GM12878 (cell line): ENCODE data around the gene NCF2. TPM values are rescaled to one million over a fixed set of nuclear protein-coding genes. Genes with fewer than 3 reads are reported as not detected.
A peak's percentile ranks its signal among the peaks of the same experiment; 100 is the strongest.

ENCODE experiments used
- BRCA1 ChIP-seq: IDR thresholded peaks from 2 replicates; pipeline ENCODE4 v1.6.1; 2011; ENCODE audit warnings: low read depth, low read length, improper control_type of control experiment
- CHD2 ChIP-seq: IDR thresholded peaks from 2 replicates; pipeline ENCODE4 v1.6.1; 2011; ENCODE audit warnings: low read depth, low read length, improper control_type of control experiment, borderline replicate concordance
- DPF2 ChIP-seq: fragments of 450-650 bp; IDR thresholded peaks from 2 replicates; pipeline ENCODE4 v1.6.1; 2017; ENCODE audit warnings: mild to moderate bottlenecking
- EP300 ChIP-seq, 2 experiments: fragments of 150-350 bp in 1 of 2; IDR thresholded peaks; 2 replicates each; pipeline ENCODE4 v1.6.1; 2011 to 2012; ENCODE audit warnings: low read depth in 2 of 2, low read length in 2 of 2, borderline replicate concordance in 1 of 2, improper control_type of control experiment in 1 of 2, inconsistent platforms in 1 of 2; ENCODE audit not compliant: control insufficient read depth in 1 of 2
- HDGF ChIP-seq: fragments of 450-650 bp; IDR thresholded peaks from 2 replicates; pipeline ENCODE4 v1.6.1; 2016; ENCODE audit warnings: antibody characterized with exemption
- IRF5 ChIP-seq: fragments of 450-650 bp; IDR thresholded peaks from 2 replicates; pipeline ENCODE4 v1.6.1; 2017; ENCODE audit warnings: borderline replicate concordance
- KLF5 ChIP-seq: fragments of 450-650 bp; IDR thresholded peaks from 2 replicates; pipeline ENCODE4 v1.6.1; 2014; ENCODE audit warnings: mild to moderate bottlenecking; ENCODE audit not compliant: partially characterized antibody
- LARP7 ChIP-seq: fragments of 450-650 bp; IDR thresholded peaks from 2 replicates; pipeline ENCODE4 v1.6.1; 2017; ENCODE audit warnings: mild to moderate bottlenecking
- MEF2B ChIP-seq: fragments of 450-650 bp; IDR thresholded peaks from 2 replicates; pipeline ENCODE4 v1.6.1; 2018; ENCODE audit warnings: mild to moderate bottlenecking, moderate library complexity; ENCODE audit not compliant: partially characterized antibody, poor library complexity, severe bottlenecking
- MTA3 ChIP-seq: IDR thresholded peaks from 2 replicates; pipeline ENCODE4 v1.6.1; 2012; ENCODE audit warnings: low read length, inconsistent platforms, borderline replicate concordance
- MYC ChIP-seq: IDR thresholded peaks from 2 replicates; pipeline ENCODE4 v1.6.1; 2011; ENCODE audit warnings: mild to moderate bottlenecking, low read length, moderate library complexity, inconsistent platforms; ENCODE audit not compliant: insufficient read depth, insufficient replicate concordance, insufficient read length, severe bottlenecking
- PAX5 ChIP-seq: IDR thresholded peaks from 2 replicates; pipeline ENCODE4 v1.6.1; 2011; ENCODE audit warnings: low read depth, low read length, borderline replicate concordance
- POLR2AphosphoS5 ChIP-seq: IDR thresholded peaks from 2 replicates; pipeline ENCODE4 v1.6.1; 2011; ENCODE audit warnings: mild to moderate bottlenecking, low read length, inconsistent platforms
- RAD51 ChIP-seq: fragments of 450-650 bp; IDR thresholded peaks from 2 replicates; pipeline ENCODE4 v1.6.1; 2016; ENCODE audit warnings: moderate library complexity, mild to moderate bottlenecking, inconsistent platforms
- SREBF1 ChIP-seq: IDR thresholded peaks from 2 replicates; pipeline ENCODE4 v1.6.1; 2012; ENCODE audit warnings: mild to moderate bottlenecking, low read length
- SUPT20H ChIP-seq: IDR thresholded peaks from 2 replicates; pipeline ENCODE4 v1.6.1; 2011; ENCODE audit warnings: low read depth, mild to moderate bottlenecking, low read length, moderate library complexity, borderline replicate concordance; ENCODE audit not compliant: control insufficient read depth
- TCF3 ChIP-seq: IDR thresholded peaks from 2 replicates; pipeline ENCODE4 v1.6.1; 2012; ENCODE audit warnings: low read depth, mild to moderate bottlenecking, low read length, borderline replicate concordance; ENCODE audit not compliant: insufficient read depth
- YBX1 ChIP-seq: fragments of 450-650 bp; IDR thresholded peaks from 2 replicates; pipeline ENCODE4 v1.6.1; 2016; ENCODE audit warnings: antibody characterized with exemption
- ZNF274 ChIP-seq: IDR thresholded peaks from one replicate; pipeline ENCODE4 v1.8.0; 2011; ENCODE audit not compliant: insufficient read length, insufficient read depth
- polyA plus RNA-seq, 11 experiments: library from polyadenylated mRNA; depleted of rRNA in 4 of 11; unstranded in 6 of 11; stranded (reverse) in 5 of 11; fragments of >200 nt; fragmentation: Nextera tagmentation in 4 of 11; fragmentation: Illumina TruSeq in 1 of 11; extraction: Ambion mirVana in 4 of 11; extraction: Trizol in 1 of 11; gene quantifications; 1 replicate in 1 of 11; 2 replicates in 10 of 11; pipeline versions ENCODE4 v1.2.1 to v1.2.3, GENCODE V29; 2011 to 2016; ENCODE audit warnings: inconsistent platforms in 2 of 11, missing spikeins in 2 of 11, low read depth in 1 of 11
- total RNA-seq, 4 experiments: library from RNA; depleted of rRNA in 3 of 4; stranded (reverse); fragments of >200 nt in 3 of 4; fragmentation: Illumina TruSeq in 1 of 4; extraction: Trizol in 1 of 4; gene quantifications; 2 replicates each; pipeline versions ENCODE4 v1.2.1 to v1.2.3, GENCODE V29; 2013 to 2021
- TF ChIP-seq, protein P1 (sequence below): fragments of 450-650 bp; conservative IDR thresholded peaks from 2 replicates; pipeline ENCODE4 v1.6.1; 2017; ENCODE audit warnings: mild to moderate bottlenecking, moderate library complexity
- TF ChIP-seq, protein P2 (sequence below): fragments of 450-650 bp; IDR thresholded peaks from 2 replicates; pipeline ENCODE4 v1.6.1; 2017; ENCODE audit warnings: antibody characterized with exemption, mild to moderate bottlenecking, moderate library complexity
- TF ChIP-seq, protein P3 (sequence below): IDR thresholded peaks from 2 replicates; pipeline ENCODE4 v1.6.1; 2011; ENCODE audit warnings: mild to moderate bottlenecking, low read depth, low read length, moderate library complexity; ENCODE audit not compliant: insufficient replicate concordance

NCF2 gene
- total and polyA plus RNA-seq, 10 of the 15 experiments (the other 5 are each of a cell fraction or from before 2014, with no cell fraction given): 31.4 to 256 (median 77.1) TPM

- peak; percentile 97 for TF ChIP-seq TCF3
- TF ChIP-seq MEF2B: peak; percentile 53
- TF ChIP-seq, protein P1, sequence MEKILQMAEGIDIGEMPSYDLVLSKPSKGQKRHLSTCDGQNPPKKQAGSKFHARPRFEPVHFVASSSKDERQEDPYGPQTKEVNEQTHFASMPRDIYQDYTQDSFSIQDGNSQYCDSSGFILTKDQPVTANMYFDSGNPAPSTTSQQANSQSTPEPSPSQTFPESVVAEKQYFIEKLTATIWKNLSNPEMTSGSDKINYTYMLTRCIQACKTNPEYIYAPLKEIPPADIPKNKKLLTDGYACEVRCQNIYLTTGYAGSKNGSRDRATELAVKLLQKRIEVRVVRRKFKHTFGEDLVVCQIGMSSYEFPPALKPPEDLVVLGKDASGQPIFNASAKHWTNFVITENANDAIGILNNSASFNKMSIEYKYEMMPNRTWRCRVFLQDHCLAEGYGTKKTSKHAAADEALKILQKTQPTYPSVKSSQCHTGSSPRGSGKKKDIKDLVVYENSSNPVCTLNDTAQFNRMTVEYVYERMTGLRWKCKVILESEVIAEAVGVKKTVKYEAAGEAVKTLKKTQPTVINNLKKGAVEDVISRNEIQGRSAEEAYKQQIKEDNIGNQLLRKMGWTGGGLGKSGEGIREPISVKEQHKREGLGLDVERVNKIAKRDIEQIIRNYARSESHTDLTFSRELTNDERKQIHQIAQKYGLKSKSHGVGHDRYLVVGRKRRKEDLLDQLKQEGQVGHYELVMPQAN: peak; percentile 45; the same call in 1 of the 2 replicates
- no peak for TF ChIP-seq CHD2
- TF ChIP-seq SREBF1: no peak
- no peak for TF ChIP-seq MYC
- no peak for TF ChIP-seq ZNF274
- TF ChIP-seq RAD51: peak; percentile 67
- peak; percentile 82 for TF ChIP-seq LARP7
- TF ChIP-seq SUPT20H: no peak
- TF ChIP-seq PAX5: peak; percentile 94
- TF ChIP-seq DPF2: peak; percentile 96
- TF ChIP-seq IRF5: no peak
- no peak for TF ChIP-seq BRCA1
- peak; percentile 94; the same call in 1 of the 2 replicates for TF ChIP-seq MTA3
- peak; percentile 87 for TF ChIP-seq POLR2AphosphoS5
- peak; percentile 74 to 93 for TF ChIP-seq EP300 (IDR thresholded peaks at IDR 0.05; ENCODE audit: borderline replicate concordance in 1 of 2, control insufficient read depth in 1 of 2, low read depth in 2 of 2, low read length in 2 of 2)
- TF ChIP-seq, protein P2, sequence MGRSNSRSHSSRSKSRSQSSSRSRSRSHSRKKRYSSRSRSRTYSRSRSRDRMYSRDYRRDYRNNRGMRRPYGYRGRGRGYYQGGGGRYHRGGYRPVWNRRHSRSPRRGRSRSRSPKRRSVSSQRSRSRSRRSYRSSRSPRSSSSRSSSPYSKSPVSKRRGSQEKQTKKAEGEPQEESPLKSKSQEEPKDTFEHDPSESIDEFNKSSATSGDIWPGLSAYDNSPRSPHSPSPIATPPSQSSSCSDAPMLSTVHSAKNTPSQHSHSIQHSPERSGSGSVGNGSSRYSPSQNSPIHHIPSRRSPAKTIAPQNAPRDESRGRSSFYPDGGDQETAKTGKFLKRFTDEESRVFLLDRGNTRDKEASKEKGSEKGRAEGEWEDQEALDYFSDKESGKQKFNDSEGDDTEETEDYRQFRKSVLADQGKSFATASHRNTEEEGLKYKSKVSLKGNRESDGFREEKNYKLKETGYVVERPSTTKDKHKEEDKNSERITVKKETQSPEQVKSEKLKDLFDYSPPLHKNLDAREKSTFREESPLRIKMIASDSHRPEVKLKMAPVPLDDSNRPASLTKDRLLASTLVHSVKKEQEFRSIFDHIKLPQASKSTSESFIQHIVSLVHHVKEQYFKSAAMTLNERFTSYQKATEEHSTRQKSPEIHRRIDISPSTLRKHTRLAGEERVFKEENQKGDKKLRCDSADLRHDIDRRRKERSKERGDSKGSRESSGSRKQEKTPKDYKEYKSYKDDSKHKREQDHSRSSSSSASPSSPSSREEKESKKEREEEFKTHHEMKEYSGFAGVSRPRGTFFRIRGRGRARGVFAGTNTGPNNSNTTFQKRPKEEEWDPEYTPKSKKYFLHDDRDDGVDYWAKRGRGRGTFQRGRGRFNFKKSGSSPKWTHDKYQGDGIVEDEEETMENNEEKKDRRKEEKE: no peak
- TF ChIP-seq, protein P3, sequence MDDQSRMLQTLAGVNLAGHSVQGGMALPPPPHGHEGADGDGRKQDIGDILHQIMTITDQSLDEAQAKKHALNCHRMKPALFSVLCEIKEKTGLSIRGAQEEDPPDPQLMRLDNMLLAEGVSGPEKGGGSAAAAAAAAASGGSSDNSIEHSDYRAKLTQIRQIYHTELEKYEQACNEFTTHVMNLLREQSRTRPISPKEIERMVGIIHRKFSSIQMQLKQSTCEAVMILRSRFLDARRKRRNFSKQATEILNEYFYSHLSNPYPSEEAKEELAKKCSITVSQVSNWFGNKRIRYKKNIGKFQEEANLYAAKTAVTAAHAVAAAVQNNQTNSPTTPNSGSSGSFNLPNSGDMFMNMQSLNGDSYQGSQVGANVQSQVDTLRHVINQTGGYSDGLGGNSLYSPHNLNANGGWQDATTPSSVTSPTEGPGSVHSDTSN: no peak
- no peak for TF ChIP-seq YBX1
- no peak for TF ChIP-seq KLF5
- TF ChIP-seq HDGF: no peak; the same call in 1 of the 2 replicates
Measured at GRCh38 chr1:183590244-183591191, at the start of gene NCF2 (continued).
